ENCODE measurements around the gene RNF145.
"Not testable (repeated sequence)": the region's sequence is repeated elsewhere in the genome, so short reads cannot be mapped to it uniquely, and the experiment has no call there.

Gene RNF145

GRCh38 chr5:159187719-159188118, 21.6 kb downstream of the RNF145 start:
- no peak for DNase-seq

DNA sequence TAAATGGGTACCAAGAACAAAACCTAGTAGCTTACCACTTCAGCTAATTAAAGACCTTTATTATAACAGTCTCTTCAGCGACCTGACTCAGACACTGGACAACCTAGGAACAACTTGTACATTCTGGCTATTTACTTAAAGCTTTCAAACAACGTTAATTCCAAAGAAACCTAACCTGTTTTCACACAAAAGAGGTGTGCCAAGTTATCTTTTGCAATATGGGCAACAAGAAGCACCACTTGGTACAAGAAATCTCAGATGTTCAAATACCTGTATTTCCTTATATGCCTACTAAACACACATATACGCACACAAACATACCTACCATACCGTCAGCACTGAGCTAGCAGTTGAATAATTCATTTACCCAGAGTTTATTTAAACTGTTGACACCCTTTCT, 23.0 kb downstream of the RNF145 start:
- DNase-seq = no peak

DNA sequence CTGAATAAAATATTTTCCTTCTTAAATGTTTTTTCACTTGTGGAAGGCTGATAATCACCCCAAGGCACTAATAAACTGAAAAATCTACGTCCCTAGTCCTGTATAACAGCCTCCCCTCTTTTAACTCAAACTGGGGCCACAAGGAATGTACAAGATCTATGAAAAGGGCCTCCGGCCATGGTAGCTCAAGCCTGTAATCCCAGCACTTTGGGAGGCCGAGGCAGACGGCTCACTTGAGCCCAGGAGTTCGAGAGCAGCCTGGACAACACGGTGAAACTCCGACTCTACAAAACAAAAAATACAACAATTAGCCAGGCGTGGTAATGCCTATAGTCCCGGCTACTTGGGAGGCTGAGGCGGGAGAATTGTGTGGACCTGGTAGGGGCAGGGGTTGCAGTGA, 23.6 kb downstream of the RNF145 start:
- DNase-seq = no peak

DNA sequence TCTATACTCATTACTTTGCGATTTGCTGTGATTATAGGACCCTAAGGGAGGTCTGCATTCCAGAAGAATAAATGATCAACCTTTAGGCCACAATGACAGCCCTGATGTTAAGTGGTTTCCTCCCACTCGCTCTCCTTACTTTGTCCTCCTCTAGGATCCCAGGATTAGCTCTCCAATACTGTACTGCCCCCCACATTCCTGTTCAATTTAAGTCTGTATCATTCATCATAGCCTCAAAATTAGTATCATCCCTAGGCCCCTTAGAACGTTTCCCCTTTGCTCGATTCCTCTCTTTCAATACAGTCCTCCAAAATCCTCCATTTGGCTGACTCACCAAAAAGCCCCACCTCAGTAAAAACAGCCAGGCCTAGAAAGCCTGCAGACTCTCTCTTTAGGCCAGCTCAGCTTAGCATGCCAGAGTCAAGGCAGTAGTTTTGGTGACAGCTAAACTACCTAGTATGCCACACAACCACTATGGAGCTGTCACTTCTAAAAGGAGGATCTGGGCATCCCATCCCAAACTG, 24.4 kb downstream of the RNF145 start:
- DNase-seq = no peak

GRCh38 chr5:159184236-159184635, 25.1 kb downstream of the RNF145 start:
- DNase-seq = no peak

DNA sequence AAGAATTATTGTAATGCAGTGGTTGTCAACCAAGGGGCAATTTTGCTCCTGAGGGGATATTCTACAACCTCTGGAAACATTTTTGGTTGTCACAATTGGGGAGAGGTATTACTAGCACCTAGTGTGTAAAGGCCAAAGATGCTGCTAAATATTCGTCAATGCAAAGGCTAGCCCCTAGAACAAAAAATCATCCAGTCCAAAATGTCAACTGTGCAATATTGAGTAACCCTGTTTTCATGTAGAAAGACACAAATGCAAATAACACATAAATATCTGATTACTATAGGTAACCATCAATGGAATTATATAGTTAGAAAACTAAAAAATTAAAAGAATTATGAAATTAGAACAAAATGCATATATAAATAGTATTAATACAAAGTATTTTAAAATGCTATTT, 26.1 kb downstream of the RNF145 start:
- no peak for DNase-seq

GRCh38 chr5:159182691-159183090, 26.7 kb downstream of the RNF145 start:
- no peak for DNase-seq

DNA sequence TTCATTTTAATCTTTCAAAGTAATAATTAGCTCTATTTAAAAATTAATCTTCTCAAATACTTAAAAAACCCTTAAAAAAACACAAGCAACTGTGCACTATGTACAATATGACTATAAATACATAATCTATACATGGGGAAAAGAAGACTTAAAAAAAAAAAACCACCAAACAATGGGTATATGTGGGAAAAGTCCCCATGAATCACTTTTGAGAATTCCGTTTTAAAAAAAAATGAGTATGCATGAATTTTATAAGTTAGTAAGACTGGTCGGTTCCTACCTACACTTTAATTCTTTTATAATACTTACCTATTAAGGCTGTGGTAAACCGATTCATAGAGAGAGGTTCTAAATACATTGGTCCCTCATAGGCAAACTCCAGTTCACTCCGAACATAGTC, 27.7 kb downstream of the RNF145 start:
- DNase-seq = no peak

- no peak for DNase-seq
Observed at GRCh38 chr5:159181152-159181551, 28.2 kb downstream of the RNF145 start.

DNA sequence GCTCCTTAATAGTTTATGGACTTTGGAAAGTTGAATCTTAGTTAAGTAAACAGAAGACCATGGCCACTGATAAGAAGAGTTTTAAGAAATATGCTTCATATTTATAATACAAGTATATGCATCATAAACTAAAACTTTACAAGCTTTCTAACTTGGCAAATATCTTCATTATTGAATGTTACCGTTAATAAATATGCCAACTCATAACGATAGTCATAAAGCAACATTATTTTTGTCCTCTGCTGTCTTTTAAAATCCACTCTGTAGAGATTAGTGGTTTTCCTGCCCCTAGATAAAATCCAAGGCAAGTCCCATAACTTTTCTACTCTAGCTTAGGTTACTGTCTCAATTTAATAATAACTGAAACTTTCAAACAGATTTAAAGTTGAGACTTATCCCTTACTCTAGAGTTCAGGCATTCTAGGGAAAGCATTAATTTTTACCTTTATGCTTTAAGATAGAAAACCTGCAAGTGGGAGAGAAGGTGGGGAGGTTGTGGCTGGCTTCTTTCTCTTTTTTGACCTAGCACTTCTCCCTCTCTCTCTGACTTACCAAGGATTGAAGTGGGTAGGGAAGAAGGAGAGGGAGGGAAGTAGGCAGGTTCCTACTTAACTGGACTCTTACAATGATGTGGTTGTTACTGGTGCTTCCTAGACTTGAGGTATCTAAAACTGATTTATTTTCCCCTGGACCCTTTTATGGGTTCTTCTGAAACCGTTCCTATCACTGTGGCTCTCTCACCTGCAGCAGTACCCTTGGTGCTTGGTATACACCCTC, 29.6 kb downstream of the RNF145 start:
- DNase-seq = no peak

DNA sequence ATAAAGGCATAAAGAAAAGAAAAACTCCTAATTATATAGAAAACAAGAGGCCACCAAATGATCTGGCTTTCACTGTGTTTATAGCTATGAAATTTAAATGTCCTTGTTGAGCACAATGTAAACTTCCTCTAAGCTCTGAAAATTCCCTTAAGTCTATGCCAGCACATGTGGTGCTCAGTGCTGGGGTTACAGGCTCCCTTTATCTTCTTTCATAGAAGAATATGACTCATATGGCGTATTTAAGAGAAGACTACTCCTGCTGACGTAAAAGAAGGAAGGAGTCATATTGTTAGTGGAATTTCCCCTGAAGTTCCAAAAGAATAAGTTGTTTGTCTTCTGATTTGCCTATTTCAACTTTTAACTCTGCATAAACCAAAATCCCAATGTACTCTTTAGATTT, 30.4 kb downstream of the RNF145 start:
- no peak for DNase-seq

- no peak for DNase-seq
Observed at GRCh38 chr5:159175547-159175946, 33.8 kb downstream of the RNF145 start.

GRCh38 chr5:159174511-159175168, 34.7 kb downstream of the RNF145 start:
- no peak for DNase-seq

DNA sequence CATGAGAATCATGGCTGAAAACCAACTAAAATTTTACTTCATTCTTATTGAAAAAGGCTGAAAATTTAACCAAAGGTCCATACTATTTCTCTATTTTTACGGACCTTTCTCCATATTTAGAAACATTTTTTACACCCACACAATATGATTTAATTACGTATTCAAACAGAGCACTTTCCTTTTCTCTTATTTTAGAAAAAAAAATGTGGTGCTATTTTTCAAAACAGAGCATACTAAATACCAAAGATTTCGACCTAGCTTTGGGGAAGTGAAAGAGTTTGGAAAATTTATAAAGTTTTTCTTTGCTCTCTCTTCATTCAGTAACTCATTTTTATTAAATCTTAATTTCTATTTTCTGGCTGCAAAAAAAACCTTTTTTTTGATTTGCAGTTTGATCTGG, 38.1 kb downstream of the RNF145 start:
- no peak for DNase-seq

DNA sequence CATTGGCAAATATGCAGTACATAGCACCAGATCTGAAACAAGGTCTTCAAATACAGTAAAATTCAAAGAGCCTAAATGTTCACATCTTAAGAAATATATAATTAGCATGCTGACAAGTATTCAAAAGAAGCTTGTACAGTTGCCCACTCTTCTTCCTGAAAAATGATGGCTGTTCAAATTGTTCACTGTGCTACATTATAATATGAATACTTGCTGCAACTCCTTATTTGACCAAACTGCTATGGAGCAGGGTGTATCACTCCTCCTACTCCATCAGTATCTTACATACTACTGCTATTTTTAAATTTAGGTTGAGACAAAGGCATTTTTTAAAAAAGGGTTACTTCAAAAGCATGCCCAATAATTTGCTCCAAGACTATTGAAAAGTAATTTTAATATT, 39.3 kb downstream of the RNF145 start:
- DNase-seq = no peak

- DNase-seq = no peak
Observed at GRCh38 chr5:159166416-159166815, 42.9 kb downstream of the RNF145 start.

GRCh38 chr5:159163701-159164046, 45.7 kb downstream of the RNF145 start:
- no peak for DNase-seq

GRCh38 chr5:159163027-159163700, 46.2 kb downstream of the RNF145 start:
- no peak for DNase-seq

- DNase-seq = no peak
Observed at GRCh38 chr5:159161361-159162214, 47.8 kb downstream of the RNF145 start.

- DNase-seq = not testable (repeated sequence)
Observed at GRCh38 chr5:159158553-159159091, 50.7 kb downstream of the RNF145 start.

DNA sequence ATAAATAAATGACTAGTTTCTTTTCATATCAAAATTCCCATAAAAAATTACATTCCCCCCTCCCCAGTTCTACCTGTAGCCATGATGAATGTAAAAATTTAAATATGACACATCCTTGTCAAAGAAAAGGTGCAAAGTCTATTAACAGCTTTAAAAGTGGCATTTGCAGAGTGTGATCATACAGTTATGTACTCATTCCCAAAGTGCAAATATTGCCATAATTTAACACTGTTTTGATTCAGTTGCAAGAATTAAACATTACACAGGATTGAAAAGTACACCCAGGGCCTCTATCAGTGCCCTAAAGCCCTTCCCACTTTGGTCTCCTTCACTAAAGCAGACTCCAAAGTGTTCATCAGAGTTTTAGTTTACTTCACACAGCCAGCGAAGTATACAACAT, 51.8 kb downstream of the RNF145 start:
- DNase-seq = no peak

DNA sequence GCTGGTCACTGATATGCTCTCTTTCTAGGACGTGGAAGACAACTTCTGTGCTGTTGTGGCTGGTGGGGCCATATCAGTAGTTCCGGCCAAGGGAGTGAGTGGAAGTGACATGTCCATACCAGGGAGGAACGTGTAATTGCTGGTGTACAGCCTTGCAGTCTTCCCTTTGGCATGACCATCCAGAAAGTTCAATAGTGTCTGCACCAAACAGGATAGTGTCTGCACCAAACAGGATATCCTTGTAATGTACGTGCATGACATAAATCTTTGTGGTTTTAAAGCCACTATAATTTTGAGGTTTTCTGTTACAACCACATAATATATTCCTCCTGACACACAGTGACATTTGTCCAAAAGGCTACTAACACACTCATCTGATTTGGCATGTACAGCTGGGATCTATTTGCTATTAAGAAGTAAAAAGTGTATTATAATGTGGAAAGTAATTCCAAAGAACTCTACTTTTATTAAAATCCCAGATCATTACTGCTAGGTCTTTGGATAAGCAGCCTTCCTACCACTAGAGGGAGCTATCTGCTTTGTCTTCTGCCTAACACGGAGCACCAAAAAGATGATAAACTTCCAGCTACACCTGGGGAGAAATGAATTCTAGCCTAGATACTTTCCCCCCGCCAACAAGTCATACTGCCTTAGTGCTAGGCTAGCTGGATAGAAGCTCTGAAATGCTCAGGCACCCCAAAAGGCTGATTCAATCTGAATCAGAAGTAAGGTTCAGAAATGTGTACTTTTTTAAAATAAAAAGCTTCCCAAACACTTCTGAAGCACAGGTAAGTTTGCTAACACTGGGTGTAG, 52.7 kb downstream of the RNF145 start:
- peak; percentile 31 to 70 for DNase-seq
